BE2C (cell line): ENCODE results near the gene HAT1.
A peak's percentile ranks its signal among the peaks of the same experiment; 100 is the strongest.
"Not testable (repeated sequence)": the region's sequence is repeated elsewhere in the genome, so short reads cannot be mapped to it uniquely, and the experiment has no call there.

ENCODE experiments used
- DNase-seq: peaks from one replicate; pipeline ENCODE4 v3.0.0-alpha.2; 2020
- H3K27me3 ChIP-seq: fragments of 250-450 bp; sonication (Bioruptor Pico); 2 replicates; pipeline ENCODE4 v1.5.1; 2020; ENCODE audit warnings: mild to moderate bottlenecking
- H3K36me3 ChIP-seq: fragments of 250-450 bp; sonication (Bioruptor Pico); 2 replicates; pipeline ENCODE4 v1.5.1; 2020; ENCODE audit warnings: mild to moderate bottlenecking
- H3K4me1 ChIP-seq: fragments of 250-450 bp; sonication (Bioruptor Pico); 2 replicates; pipeline ENCODE4 v1.5.1; 2020
- H3K4me3 ChIP-seq: 2 replicates; pipeline ENCODE4 v1.5.1; 2011; ENCODE audit warnings: low read depth, low read length
- H3K9me3 ChIP-seq: fragments of 250-450 bp; sonication (Bioruptor Pico); 2 replicates; pipeline ENCODE4 v1.5.1; 2020
- CTCF ChIP-seq: IDR thresholded peaks from 2 replicates; pipeline ENCODE4 v1.5.1; 2012; ENCODE audit warnings: mild to moderate bottlenecking, low read depth, low read length

Gene HAT1

GRCh38 chr2:171986778-171987177, 64.5 kb downstream of the HAT1 start:
- Histone ChIP-seq H3K4me3 (no peak overlapping the region), H3K27me3 (no peaks in the 10 kb centered on the region), H3K4me1 (no peaks in the 10 kb centered on the region), H3K36me3 (no peaks in the 10 kb centered on the region; the same call in 1 of the 2 replicates), H3K9me3 (no peaks in the 10 kb centered on the region)
- TF ChIP-seq CTCF, result no peak
- no peak for DNase-seq

GRCh38 chr2:171991027-171991426, 68.8 kb downstream of the HAT1 start:
- Histone ChIP-seq H3K27me3 (no peaks in the 10 kb centered on the region), H3K4me3 (no peak overlapping the region), H3K4me1 (no peaks in the 10 kb centered on the region), H3K36me3 (no peaks in the 10 kb centered on the region), H3K9me3 (no peaks in the 10 kb centered on the region)
- no peak for TF ChIP-seq CTCF
- no peak for DNase-seq

GRCh38 chr2:171995586-171995985, 73.3 kb downstream of the HAT1 start:
- Histone ChIP-seq H3K4me1 (no peaks in the 10 kb centered on the region), H3K27me3 (no peaks in the 10 kb centered on the region), H3K4me3 (no peak overlapping the region), H3K36me3 (no peaks in the 10 kb centered on the region), H3K9me3 (no peaks in the 10 kb centered on the region)
- DNase-seq, result no peak
- TF ChIP-seq CTCF, result no peak

- Histone ChIP-seq H3K4me1 (no peaks in the 10 kb centered on the region), H3K27me3 (no peaks in the 10 kb centered on the region), H3K4me3 (no peak overlapping the region), H3K9me3 (no peaks in the 10 kb centered on the region), H3K36me3 (no peaks in the 10 kb centered on the region)
- DNase-seq, result no peak
- TF ChIP-seq CTCF, result no peak
Measured at GRCh38 chr2:171996021-171996420, 73.8 kb downstream of the HAT1 start.

- not testable (repeated sequence) for H3K4me3 ChIP-seq, H3K9me3 ChIP-seq, DNase-seq, H3K4me1 ChIP-seq, H3K36me3 ChIP-seq, H3K27me3 ChIP-seq
Measured at GRCh38 chr2:171997031-171997430, 74.8 kb downstream of the HAT1 start.

GRCh38 chr2:171999161-171999560, 76.9 kb downstream of the HAT1 start:
- no peaks in the 10 kb centered on the region for H3K9me3 ChIP-seq
- H3K4me1 ChIP-seq, result no peaks in the 10 kb centered on the region
- no peak for TF ChIP-seq CTCF
- H3K36me3 ChIP-seq, result no peaks in the 10 kb centered on the region
- no peak for DNase-seq
- H3K4me3 ChIP-seq, result peak overlapping the region; percentile 75
- H3K27me3 ChIP-seq, result no peaks in the 10 kb centered on the region
